ENCODE results near the gene UROC1. TPM values are rescaled to one million over a fixed set of nuclear protein-coding genes. Genes with fewer than 3 reads are reported as not detected.

The UROC1 gene
- total RNA-seq, 2 experiments from 2014 or later = 0.09 TPM; not detected in 1

DNA sequence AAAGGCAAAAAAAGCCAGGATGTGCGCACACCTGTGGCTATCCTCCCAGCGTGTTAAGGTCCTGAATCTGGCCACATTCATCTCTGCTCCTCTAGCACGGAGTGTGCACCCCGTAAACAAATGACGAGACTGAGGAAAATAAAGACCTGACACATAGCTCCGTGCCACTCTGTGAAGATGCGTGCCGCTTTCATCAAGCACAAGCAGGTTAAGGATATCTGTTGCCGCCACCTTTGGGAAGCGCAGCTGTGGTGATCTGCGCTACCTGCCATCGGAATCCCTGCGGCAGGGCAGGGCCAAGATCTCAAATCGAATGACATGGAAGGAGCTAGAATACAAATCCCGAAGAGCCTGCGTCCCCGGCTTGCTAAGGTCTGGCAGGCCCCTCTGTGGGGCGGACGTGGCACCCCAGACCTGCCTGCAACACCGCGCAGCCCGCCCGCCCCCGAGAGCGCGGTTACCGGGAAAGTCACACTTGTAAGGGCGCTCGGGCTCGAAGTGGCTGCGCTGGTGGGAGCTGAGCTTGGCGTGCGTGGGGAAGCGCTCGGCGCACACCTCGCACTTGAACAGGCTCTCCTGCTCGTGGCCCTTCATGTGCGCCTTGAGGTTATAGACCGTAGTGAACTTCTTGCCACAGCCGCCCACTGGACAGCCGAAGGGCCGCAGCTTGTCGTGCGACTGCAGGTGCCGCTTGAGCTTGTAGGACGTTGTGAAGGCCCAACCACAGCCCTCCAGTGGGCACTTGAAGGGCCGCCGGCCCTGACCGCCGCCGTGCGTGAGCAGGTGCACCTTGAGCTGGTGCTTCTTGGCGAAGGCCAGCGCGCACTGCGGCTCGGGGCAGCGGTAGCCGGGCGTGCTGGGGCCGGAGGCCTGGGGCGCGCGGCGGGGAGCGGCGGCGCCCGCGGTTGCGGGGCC is 42.8 kb downstream of the UROC1 start:
- ChIA-PET CTCF (ENCODE audit: unreplicated experiment) (no interaction called here), POLR2A (no interaction called here)
- Histone ChIP-seq H2AFZ (ENCODE audit: low read length) (no peak overlapping the region), H3K4me3 (ENCODE audit: low read depth, low read length, poor library complexity, severe bottlenecking) (peak overlapping the region; percentile 76), H3K9me2 (ENCODE audit: insufficient read depth, low read length) (no peaks in the 10 kb centered on the region), H4K20me1 (ENCODE audit: insufficient read depth, low read length) (peaks cover 15% of the 10 kb centered on the region; the same call in 1 of the 2 replicates), H3K4me2 (ENCODE audit: low read length) (peak overlapping the region; percentile 85), H3K79me2 (ENCODE audit: insufficient read depth, low read depth, low read length) (peaks cover 29% of the 10 kb centered on the region), H3K27ac (ENCODE audit: low read depth, low read length, poor library complexity, severe bottlenecking) (peak overlapping the region; percentile 34), H3K4me1 (ENCODE audit: insufficient read depth, low read length, poor library complexity, severe bottlenecking) (peaks cover 35% of the 10 kb centered on the region), H3K36me3 (ENCODE audit: insufficient read depth, low read length) (peaks cover 32% of the 10 kb centered on the region), H3K9me3 (ENCODE audit: low read length) (no peaks in the 10 kb centered on the region)
- no peak for TF ChIP-seq EZH2phosphoT487 (IDR thresholded peaks at IDR 0.05; ENCODE audit: borderline replicate concordance, low read depth, low read length)
- TF ChIP-seq, protein P1, sequence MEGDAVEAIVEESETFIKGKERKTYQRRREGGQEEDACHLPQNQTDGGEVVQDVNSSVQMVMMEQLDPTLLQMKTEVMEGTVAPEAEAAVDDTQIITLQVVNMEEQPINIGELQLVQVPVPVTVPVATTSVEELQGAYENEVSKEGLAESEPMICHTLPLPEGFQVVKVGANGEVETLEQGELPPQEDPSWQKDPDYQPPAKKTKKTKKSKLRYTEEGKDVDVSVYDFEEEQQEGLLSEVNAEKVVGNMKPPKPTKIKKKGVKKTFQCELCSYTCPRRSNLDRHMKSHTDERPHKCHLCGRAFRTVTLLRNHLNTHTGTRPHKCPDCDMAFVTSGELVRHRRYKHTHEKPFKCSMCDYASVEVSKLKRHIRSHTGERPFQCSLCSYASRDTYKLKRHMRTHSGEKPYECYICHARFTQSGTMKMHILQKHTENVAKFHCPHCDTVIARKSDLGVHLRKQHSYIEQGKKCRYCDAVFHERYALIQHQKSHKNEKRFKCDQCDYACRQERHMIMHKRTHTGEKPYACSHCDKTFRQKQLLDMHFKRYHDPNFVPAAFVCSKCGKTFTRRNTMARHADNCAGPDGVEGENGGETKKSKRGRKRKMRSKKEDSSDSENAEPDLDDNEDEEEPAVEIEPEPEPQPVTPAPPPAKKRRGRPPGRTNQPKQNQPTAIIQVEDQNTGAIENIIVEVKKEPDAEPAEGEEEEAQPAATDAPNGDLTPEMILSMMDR (conservative IDR thresholded peaks at IDR 0.05; ENCODE audit: low read length) = no peak
- peak; percentile 52 for DNase-seq (ENCODE audit: low spot score)
- BruUV-seq (replicated peaks) = no TSS peak
- intact Hi-C loops (cut with micrococcal nuclease; ENCODE audit: unreplicated experiment) = loop anchor here (1.0 to 10.0 kb wide), 3 partner anchors 117 to 228 kb away; partner anchors contain the start of gene KLF15

DNA sequence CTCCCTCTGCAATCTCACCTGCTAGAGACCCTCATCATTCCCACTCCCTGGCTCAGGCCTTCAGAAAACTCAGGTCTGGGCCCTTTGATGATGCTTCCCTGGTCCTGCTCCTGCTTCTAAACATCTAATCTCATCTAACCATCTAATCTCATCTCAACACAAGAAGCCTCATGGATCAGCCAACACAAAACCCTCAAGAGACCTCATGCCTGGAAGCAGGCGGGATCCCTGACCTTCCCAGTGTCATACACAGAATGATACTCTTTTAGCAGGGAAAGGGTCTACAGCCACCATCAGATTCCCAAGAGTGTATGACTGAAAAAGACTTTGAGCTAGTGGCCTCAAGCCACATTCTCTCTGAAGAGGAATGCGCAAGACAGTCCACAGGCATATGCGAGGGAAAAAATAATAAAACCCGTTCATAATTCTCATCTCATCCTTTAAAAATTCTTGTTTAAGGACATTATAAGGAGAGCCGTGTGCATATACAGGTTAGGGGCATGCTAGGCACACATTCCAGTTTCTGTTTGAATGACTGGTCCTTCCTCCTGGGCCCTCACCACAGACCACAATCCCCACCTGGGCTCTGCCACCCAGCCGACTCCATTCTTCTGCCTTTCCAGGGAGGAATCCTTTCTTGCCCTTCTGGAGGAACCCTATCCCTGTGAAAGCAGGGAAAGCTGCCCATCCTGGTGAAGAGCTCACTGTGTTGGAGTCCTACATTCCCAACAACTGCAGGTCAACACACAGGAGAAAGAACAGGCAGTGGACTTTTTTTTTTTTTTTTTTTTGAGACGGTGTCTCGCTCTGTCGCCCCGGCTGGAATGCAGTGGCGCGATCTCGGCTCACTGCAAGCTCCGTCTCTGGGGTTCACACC is 44.0 kb downstream of the UROC1 start:
- Histone ChIP-seq H3K9me3 (ENCODE audit: low read length) (no peaks in the 10 kb centered on the region), H3K36me3 (ENCODE audit: insufficient read depth, low read length) (peaks cover 44% of the 10 kb centered on the region), H3K4me2 (ENCODE audit: low read length) (peak overlapping the region; percentile 85), H2AFZ (ENCODE audit: low read length) (no peak overlapping the region), H3K27ac (ENCODE audit: low read depth, low read length, poor library complexity, severe bottlenecking) (no peak overlapping the region), H3K9me2 (ENCODE audit: insufficient read depth, low read length) (no peaks in the 10 kb centered on the region), H4K20me1 (ENCODE audit: insufficient read depth, low read length) (peaks cover 15% of the 10 kb centered on the region; the same call in 1 of the 2 replicates), H3K79me2 (ENCODE audit: insufficient read depth, low read depth, low read length) (peaks cover 29% of the 10 kb centered on the region), H3K4me3 (ENCODE audit: low read depth, low read length, poor library complexity, severe bottlenecking) (peak overlapping the region; percentile 76), H3K4me1 (ENCODE audit: insufficient read depth, low read length, poor library complexity, severe bottlenecking) (peaks cover 35% of the 10 kb centered on the region)
- DNase-seq (ENCODE audit: low spot score) = peak; percentile 7
- ChIA-PET CTCF (ENCODE audit: unreplicated experiment) (no interaction called here), POLR2A (interaction anchor here (0.7 kb wide), 1 partner anchor 20 kb away, joined by 3 read pairs; no protein-coding TSS in a partner anchor)
- intact Hi-C loops (cut with micrococcal nuclease; ENCODE audit: unreplicated experiment) = loop anchor here (10.0 kb wide), 1 partner anchor 189 kb away; no protein-coding TSS in a partner anchor
- TF ChIP-seq, protein P1 (conservative IDR thresholded peaks at IDR 0.05; ENCODE audit: low read length) = no peak
- no peak for TF ChIP-seq EZH2phosphoT487 (IDR thresholded peaks at IDR 0.05; ENCODE audit: borderline replicate concordance, low read depth, low read length)
- BruUV-seq (replicated peaks) = TSS peak; percentile 72

Measured in OCI-LY7 (cell line).